K562 (cell line): ENCODE data around the gene CTSO. TPM values are rescaled to one million over a fixed set of nuclear protein-coding genes. Genes with fewer than 3 reads are reported as not detected.

Experiments used
- ATAC-seq: fragments of 200-7000 bp; cut with Tn5 transposase; 3 replicates; pipeline ENCODE4 v1.9.1; 2020; ENCODE audit warnings: moderate library complexity
- BruUV-seq: library from RNA; stranded (reverse); fragments of 400-500 nt; replicated peaks from 2 replicates; lab custom pipeline; 2021; lab: Mats Ljungman, UMichigan
- CTCF ChIA-PET: fragments of 300-600 bp; formaldehyde crosslinking; extraction: SDS; loops from one replicate; lab custom pipeline; 2021; ENCODE audit warnings: low intra/inter-chr PET ratio; lab: Yijun Ruan, JAX
- POLR2A ChIA-PET: fragments of 300-600, 350-650 bp; sonication (Branson Sonifier 250); formaldehyde crosslinking; extraction: SDS; loops from one replicate; lab custom pipeline; 2021; ENCODE audit warnings: antibody characterized with exemption, inconsistent platforms; lab: Yijun Ruan, JAX
- DNase-seq, 4 experiments: peaks; one replicate each; pipeline versions ENCODE4 v3.0.0 to v3.0.0-alpha.2; 2011 to 2018; ENCODE audit warnings: low spot score in 3 of 4, mixed read lengths in 3 of 4; ENCODE audit errors: extremely low read depth in 1 of 4
- FAIRE-seq: peaks from 2 replicates; lab custom pipeline; 2011; peaks lifted over from hg19 to GRCh38; lab: Jason Lieb, UNC
- H2AFZ ChIP-seq: 2 replicates; pipeline ENCODE4 v1.6.0; 2011; ENCODE audit warnings: low read depth, low read length, control low read depth, inconsistent platforms
- H3K27ac ChIP-seq: fragments of 200-600 bp; 3 replicates; pipeline ENCODE4 v1.8.0; 2011; ENCODE audit warnings: low read depth, mild to moderate bottlenecking, control low read depth, inconsistent platforms, low read length, moderate library complexity, mixed read lengths; ENCODE audit errors: extremely low read depth
- H3K27me3 ChIP-seq, 2 experiments: fragments of 300-600 bp in 1 of 2; 2 replicates in 1 of 2; 3 replicates in 1 of 2; pipeline versions ENCODE4 v1.6.0 to v1.8.0; 2011; ENCODE audit warnings: inconsistent platforms in 2 of 2, low read length in 2 of 2, mild to moderate bottlenecking in 1 of 2, mixed read lengths in 1 of 2, moderate library complexity in 1 of 2; ENCODE audit not compliant: control insufficient read depth in 2 of 2, insufficient read depth in 2 of 2
- H3K36me3 ChIP-seq: fragments of 300-600 bp; 3 replicates; pipeline ENCODE4 v1.8.0; 2011; ENCODE audit warnings: mild to moderate bottlenecking, low read length, inconsistent platforms; ENCODE audit not compliant: control insufficient read depth, insufficient read depth
- H3K4me1 ChIP-seq, 2 experiments: fragments of 200-600 bp in 1 of 2; replicated peaks in 1 of 2; 2 replicates in 1 of 2; 3 replicates in 1 of 2; pipeline versions ENCODE4 v1.5.1 to v1.8.0; 2011; ENCODE audit warnings: inconsistent platforms in 2 of 2, low read length in 2 of 2, mild to moderate bottlenecking in 1 of 2, mixed read lengths in 1 of 2, moderate library complexity in 1 of 2; ENCODE audit not compliant: control insufficient read depth in 2 of 2, insufficient read depth in 2 of 2
- H3K4me2 ChIP-seq: 2 replicates; pipeline ENCODE4 v1.6.1; 2011; ENCODE audit warnings: low read length, control low read depth, inconsistent platforms, mixed read lengths; ENCODE audit not compliant: insufficient read depth
- H3K4me3 ChIP-seq: fragments of 200-600 bp; sonication (generic), shearing (Covaris generic); 2 replicates; pipeline ENCODE4 v1.5.1; 2016; ENCODE audit warnings: control low read depth, inconsistent platforms
- H3K79me2 ChIP-seq: fragments of 200-600 bp; 3 replicates; pipeline ENCODE4 v1.8.0; 2011; ENCODE audit warnings: low read length, inconsistent platforms; ENCODE audit not compliant: control insufficient read depth, insufficient read depth
- H3K9ac ChIP-seq, 2 experiments: 2 replicates each; pipeline versions ENCODE4 v1.6.0 to v1.6.1; 2011; ENCODE audit warnings: low read depth in 2 of 2, low read length in 2 of 2, control low read depth in 1 of 2, inconsistent platforms in 1 of 2, mild to moderate bottlenecking in 1 of 2, mixed read lengths in 1 of 2; ENCODE audit not compliant: insufficient read depth in 1 of 2
- H3K9me1 ChIP-seq: one replicate; pipeline ENCODE4 v1.6.0; 2011; ENCODE audit warnings: inconsistent platforms, mild to moderate bottlenecking, low read length, moderate library complexity; ENCODE audit not compliant: control insufficient read depth, insufficient read depth
- H3K9me3 ChIP-seq: replicated peaks from 2 replicates; pipeline ENCODE4 v1.5.1; 2011; ENCODE audit warnings: low read depth, low read length, inconsistent platforms; ENCODE audit not compliant: control insufficient read depth, insufficient read depth
- H4K20me1 ChIP-seq: replicated peaks from 2 replicates; pipeline ENCODE4 v1.6.1; 2011; ENCODE audit warnings: low read length, inconsistent platforms, mixed read lengths; ENCODE audit not compliant: control insufficient read depth, insufficient read depth
- CBX1 ChIP-seq: sonication (generic); IDR thresholded peaks from 2 replicates; pipeline ENCODE4 v1.6.1; 2016; ENCODE audit warnings: antibody characterized with exemption, low read depth, mild to moderate bottlenecking
- FOS ChIP-seq: IDR thresholded peaks from 3 replicates; pipeline ENCODE4 v1.6.1; 2011; ENCODE audit not compliant: insufficient read length; ENCODE audit errors: extremely low read depth
- SAP30 ChIP-seq: fragments of 200-600 bp; sonication (generic); IDR thresholded peaks from 2 replicates; pipeline ENCODE4 v1.6.1; 2012; ENCODE audit warnings: borderline replicate concordance, low read depth, mild to moderate bottlenecking, moderate library complexity, low read length, control low read depth, inconsistent platforms; ENCODE audit not compliant: insufficient read depth, poor library complexity, severe bottlenecking
- TAF15 ChIP-seq: fragments of 200-400 bp; formaldehyde crosslinking; IDR thresholded peaks from 2 replicates; pipeline ENCODE4 v1.6.1; 2017; ENCODE audit warnings: mild to moderate bottlenecking, low read depth, low read length, moderate library complexity
- WGBS: fragments of 100-300 bp; shearing (Covaris generic); methylation state at CpG from one replicate; pipeline ENCODE4 v1.1.6; 2016; ENCODE audit warnings: low coverage, mixed read lengths; ENCODE audit not compliant: insufficient coverage; ENCODE audit errors: missing lambda C conversion rate; 5-methylcytosine and 5-hydroxymethylcytosine counted together
- in situ Hi-C: fragments of 300-500 bp; cut with MboI; formaldehyde crosslinking; loops from 4 replicates; pipeline ENCODE4 v1.15.0; 2018; ENCODE audit warnings: inconsistent platforms, mixed read lengths
- intact Hi-C: fragments of 100-400 bp; cut with micrococcal nuclease; formaldehyde crosslinking; loops from 2 replicates; pipeline ENCODE4 v1.14.2; 2022
- polyA plus RNA-seq, 8 experiments: library from polyadenylated mRNA; depleted of rRNA in 4 of 8; stranded (reverse) in 5 of 8; unstranded in 3 of 8; fragments of >200 nt; fragmentation: Nextera tagmentation in 2 of 8; fragmentation: Illumina TruSeq in 1 of 8; extraction: Ambion mirVana in 2 of 8; extraction: Trizol in 1 of 8; gene quantifications; 2 replicates each; pipeline versions ENCODE4 v1.2.1 to v1.2.3, GENCODE V29; 2011 to 2014; ENCODE audit warnings: inconsistent platforms in 1 of 8, missing spikeins in 1 of 8
- total RNA-seq, 7 experiments: library from RNA; depleted of rRNA in 6 of 7; stranded (reverse); fragments of >200 nt in 6 of 7; fragmentation: Illumina TruSeq in 2 of 7; extraction: Trizol in 2 of 7; gene quantifications; 2 replicates each; pipeline versions ENCODE4 v1.2.1 to v1.2.3, GENCODE V29; 2011 to 2021; ENCODE audit warnings: low replicate concordance in 1 of 7
- TF ChIP-seq, protein P1 (sequence below): fragments of 250-450 bp; sonication (Bioruptor Pico); IDR thresholded peaks from 2 replicates; pipeline ENCODE4 v1.4.0; 2020
- TF ChIP-seq, protein P2 (sequence below), 2 experiments: fragments of 450-650 bp; IDR thresholded peaks; 2 replicates each; pipeline ENCODE4 v1.6.1; 2016; ENCODE audit warnings: mild to moderate bottlenecking in 2 of 2, borderline replicate concordance in 1 of 2, low read depth in 1 of 2, moderate library complexity in 1 of 2

CTSO gene
- total and polyA plus RNA-seq, 9 of the 15 experiments (the other 6 are each of a cell fraction or from before 2014, with no cell fraction given) = 0.03 to 0.07 (median 0.04) TPM; not detected in 5

DNA sequence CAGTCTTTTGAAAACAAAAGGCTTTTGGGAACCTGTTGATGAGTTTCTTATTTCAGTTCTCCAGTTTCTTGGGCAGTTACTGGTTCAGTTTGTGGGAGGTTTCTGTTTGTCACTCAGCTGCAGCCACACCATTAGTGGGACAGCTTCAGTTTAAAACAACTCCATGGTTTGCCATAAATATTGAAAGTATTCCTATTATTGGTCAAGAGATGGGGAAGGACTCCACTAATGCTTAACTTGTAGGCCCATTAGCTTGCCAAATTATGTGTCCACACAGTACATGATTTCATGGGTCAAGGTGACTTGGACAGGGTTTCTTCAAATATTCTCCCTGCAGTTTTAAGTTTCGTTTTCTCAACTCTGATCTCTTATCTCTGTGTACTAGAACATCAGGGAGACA, 72.1 kb downstream of the CTSO start:
- WGBS = 0% methylated on average over 1 of the region's 1 CpG
- POLR2A ChIA-PET = no interaction called here
- BruUV-seq = no TSS peak
- no peaks in the 10 kb centered on the region for H3K9me3 ChIP-seq
- H3K4me3 ChIP-seq = no peak overlapping the region
- DNase-seq (no peak), ATAC-seq (no peak), FAIRE-seq (no peak)
- in situ Hi-C loops = no loop called here
- H3K27me3 ChIP-seq = no peaks in the 10 kb centered on the region
- CTCF ChIA-PET = no interaction called here
- H3K4me1 ChIP-seq = no peaks in the 10 kb centered on the region
- no peak overlapping the region for H3K27ac ChIP-seq
- no peaks in the 10 kb centered on the region for H3K9me1 ChIP-seq
- no peaks in the 10 kb centered on the region for H3K79me2 ChIP-seq
- H3K36me3 ChIP-seq = no peaks in the 10 kb centered on the region
- no peaks in the 10 kb centered on the region for H4K20me1 ChIP-seq
- intact Hi-C loops = no loop called here
- H2AFZ ChIP-seq = no peak overlapping the region
- no peak overlapping the region for H3K9ac ChIP-seq
- H3K4me2 ChIP-seq = no peak overlapping the region
- TF ChIP-seq, protein P1, sequence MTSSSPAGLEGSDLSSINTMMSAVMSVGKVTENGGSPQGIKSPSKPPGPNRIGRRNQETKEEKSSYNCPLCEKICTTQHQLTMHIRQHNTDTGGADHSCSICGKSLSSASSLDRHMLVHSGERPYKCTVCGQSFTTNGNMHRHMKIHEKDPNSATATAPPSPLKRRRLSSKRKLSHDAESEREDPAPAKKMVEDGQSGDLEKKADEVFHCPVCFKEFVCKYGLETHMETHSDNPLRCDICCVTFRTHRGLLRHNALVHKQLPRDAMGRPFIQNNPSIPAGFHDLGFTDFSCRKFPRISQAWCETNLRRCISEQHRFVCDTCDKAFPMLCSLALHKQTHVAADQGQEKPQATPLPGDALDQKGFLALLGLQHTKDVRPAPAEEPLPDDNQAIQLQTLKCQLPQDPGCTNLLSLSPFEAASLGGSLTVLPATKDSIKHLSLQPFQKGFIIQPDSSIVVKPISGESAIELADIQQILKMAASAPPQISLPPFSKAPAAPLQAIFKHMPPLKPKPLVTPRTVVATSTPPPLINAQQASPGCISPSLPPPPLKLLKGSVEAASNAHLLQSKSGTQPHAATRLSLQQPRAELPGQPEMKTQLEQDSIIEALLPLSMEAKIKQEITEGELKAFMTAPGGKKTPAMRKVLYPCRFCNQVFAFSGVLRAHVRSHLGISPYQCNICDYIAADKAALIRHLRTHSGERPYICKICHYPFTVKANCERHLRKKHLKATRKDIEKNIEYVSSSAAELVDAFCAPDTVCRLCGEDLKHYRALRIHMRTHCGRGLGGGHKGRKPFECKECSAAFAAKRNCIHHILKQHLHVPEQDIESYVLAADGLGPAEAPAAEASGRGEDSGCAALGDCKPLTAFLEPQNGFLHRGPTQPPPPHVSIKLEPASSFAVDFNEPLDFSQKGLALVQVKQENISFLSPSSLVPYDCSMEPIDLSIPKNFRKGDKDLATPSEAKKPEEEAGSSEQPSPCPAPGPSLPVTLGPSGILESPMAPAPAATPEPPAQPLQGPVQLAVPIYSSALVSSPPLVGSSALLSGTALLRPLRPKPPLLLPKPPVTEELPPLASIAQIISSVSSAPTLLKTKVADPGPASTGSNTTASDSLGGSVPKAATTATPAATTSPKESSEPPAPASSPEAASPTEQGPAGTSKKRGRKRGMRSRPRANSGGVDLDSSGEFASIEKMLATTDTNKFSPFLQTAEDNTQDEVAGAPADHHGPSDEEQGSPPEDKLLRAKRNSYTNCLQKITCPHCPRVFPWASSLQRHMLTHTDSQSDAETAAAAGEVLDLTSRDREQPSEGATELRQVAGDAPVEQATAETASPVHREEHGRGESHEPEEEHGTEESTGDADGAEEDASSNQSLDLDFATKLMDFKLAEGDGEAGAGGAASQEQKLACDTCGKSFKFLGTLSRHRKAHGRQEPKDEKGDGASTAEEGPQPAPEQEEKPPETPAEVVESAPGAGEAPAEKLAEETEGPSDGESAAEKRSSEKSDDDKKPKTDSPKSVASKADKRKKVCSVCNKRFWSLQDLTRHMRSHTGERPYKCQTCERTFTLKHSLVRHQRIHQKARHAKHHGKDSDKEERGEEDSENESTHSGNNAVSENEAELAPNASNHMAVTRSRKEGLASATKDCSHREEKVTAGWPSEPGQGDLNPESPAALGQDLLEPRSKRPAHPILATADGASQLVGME = no peak
- TF ChIP-seq TAF15 = no peak
- no peak for TF ChIP-seq FOS
- TF ChIP-seq, protein P2, sequence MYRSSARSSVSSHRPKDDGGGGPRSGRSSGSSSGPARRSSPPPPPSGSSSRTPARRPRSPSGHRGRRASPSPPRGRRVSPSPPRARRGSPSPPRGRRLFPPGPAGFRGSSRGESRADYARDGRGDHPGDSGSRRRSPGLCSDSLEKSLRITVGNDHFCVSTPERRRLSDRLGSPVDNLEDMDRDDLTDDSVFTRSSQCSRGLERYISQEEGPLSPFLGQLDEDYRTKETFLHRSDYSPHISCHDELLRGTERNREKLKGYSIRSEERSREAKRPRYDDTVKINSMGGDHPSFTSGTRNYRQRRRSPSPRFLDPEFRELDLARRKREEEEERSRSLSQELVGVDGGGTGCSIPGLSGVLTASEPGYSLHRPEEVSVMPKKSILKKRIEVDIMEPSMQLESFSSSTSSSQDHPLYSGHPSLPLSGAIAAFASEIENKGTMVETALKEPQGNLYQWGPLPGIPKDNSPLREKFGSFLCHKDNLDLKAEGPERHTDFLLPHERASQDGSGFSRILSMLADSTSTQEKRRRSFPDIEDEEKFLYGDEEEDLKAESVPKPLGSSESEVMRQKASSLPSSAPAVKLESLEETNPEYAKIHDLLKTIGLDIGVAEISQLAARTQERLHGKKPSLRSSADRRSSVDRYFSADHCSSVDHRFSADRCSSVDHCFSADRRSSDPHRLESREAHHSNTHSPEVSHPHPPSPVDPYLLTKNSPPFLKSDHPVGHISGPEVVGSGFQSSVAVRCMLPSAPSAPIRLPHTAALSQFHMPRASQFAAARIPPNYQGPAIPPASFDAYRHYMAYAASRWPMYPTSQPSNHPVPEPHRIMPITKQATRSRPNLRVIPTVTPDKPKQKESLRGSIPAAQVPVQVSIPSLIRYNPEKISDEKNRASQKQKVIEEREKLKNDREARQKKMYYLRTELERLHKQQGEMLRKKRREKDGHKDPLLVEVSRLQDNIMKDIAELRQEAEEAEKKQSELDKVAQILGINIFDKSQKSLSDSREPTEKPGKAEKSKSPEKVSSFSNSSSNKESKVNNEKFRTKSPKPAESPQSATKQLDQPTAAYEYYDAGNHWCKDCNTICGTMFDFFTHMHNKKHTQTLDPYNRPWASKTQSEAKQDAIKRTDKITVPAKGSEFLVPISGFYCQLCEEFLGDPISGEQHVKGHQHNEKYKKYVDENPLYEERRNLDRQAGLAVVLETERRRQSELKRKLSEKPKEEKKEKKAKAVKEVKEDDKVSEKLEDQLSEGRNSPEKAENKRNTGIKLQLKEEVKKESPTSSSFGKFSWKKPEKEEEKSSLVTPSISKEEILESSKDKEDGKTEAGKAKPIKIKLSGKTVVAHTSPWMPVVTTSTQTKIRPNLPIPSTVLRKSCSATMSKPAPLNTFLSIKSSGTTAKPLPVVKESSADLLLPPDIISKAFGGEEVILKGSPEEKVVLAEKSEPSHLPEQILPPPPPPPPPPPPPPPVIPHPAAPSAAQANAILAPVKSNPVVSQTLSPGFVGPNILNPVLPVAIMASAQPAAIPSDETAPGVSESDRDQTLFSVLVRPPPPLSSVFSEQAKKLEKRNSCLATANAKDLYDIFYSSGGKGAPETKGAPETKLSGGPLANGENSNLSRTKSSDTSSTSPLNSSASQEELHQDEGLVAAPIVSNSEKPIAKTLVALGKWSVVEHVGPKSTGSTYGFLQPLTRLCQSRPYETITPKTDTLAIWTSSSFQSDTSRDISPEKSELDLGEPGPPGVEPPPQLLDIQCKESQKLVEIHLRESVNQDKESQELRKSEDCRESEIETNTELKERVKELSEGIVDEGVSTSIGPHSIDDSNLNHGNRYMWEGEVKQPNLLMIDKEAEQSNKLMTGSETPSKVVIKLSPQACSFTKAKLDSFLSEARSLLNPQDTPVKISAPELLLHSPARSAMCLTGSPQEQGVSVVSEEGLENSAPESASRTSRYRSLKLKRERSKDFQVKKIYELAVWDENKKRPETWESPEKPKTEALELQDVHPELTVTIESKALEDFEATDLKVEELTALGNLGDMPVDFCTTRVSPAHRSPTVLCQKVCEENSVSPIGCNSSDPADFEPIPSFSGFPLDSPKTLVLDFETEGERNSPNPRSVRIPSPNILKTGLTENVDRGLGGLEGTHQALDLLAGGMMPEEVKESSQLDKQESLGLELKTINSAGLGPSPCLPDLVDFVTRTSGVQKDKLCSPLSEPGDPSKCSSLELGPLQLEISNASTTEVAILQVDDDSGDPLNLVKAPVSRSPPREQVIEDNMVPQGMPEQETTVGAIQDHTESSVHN (IDR thresholded peaks at IDR 0.05; ENCODE audit: borderline replicate concordance in 1 of 2, low read depth in 1 of 2) = no peak
- no peak for TF ChIP-seq SAP30
- no peak for TF ChIP-seq CBX1
